ENCODE results near the gene TMEM192.

TMEM192 gene

GRCh38 chr4:165124488-165124887 lies 11.8 kb upstream of the TMEM192 start:
- no peak for TF ChIP-seq CTCF (IDR thresholded peaks at IDR 0.05; ENCODE audit: low read depth, low read length, missing control alignments)

DNA sequence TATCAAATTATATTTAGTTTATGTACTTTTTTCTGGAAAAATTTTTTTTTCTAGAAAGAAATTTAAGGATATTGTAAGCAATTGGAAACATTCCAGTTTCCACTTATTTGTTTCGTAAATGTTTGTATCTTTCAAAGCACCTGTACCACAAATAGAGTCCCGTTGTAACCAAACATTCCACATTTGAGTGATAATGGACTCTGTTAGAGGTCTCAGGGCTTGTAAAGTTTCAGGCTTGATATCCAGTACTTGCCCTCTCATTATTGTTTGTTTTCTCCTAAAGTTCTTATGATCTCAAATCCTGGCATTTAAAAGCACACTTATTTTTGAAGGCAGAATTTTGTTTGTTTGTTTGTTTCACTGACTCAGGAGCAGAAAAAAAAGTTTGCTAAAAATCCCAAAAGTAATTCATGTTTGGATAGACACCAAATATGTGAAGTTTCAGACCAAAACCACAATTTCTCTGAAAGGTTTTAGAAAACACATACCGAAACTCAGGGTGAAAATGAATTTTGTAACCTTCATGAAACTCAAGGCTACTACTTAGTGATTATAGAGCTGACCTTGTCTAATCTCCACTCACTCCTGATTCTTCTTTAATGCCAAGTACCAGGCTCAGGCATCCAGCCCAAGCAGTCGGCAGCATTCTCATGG lies 5.7 kb upstream of the TMEM192 start:
- no peak for TF ChIP-seq CTCF (IDR thresholded peaks at IDR 0.05; ENCODE audit: low read depth, low read length, missing control alignments)
- no peak for DNase-seq (ENCODE audit: extremely low read depth, low read depth)
- H3K4me3 ChIP-seq (replicated peaks; ENCODE audit: low read depth, low read length) = no peak overlapping the region

More at GRCh38 chr4:165124488-165124887, 11.8 kb upstream of the TMEM192 start:
- no peak overlapping the region for H3K4me3 ChIP-seq (replicated peaks; ENCODE audit: low read depth, low read length)
- DNase-seq (ENCODE audit: extremely low read depth, low read depth) = no peak

DNA sequence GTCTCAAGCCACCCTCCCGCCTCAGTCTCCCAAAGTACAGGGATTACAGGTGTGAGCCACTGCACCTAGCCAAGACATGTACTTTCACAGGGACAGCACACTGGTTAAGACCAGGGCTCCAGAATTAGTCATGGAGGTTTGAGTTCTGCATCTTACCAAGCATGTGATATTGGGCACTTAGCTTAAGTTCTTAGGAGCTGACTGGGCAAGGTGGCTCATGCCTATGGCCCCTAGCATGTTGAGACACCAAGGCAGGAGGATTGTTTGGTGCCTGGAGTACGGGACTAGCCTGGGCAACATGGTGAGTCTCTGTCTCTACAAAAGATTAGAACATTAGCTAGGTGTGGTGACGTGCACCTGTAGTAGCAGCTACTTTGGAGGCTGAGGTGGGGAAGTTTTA lies 2.6 kb upstream of the TMEM192 start:
- H3K4me3 ChIP-seq (replicated peaks; ENCODE audit: low read depth, low read length) = no peak overlapping the region
- DNase-seq (ENCODE audit: extremely low read depth, low read depth) = no peak
- TF ChIP-seq CTCF (IDR thresholded peaks at IDR 0.05; ENCODE audit: low read depth, low read length, missing control alignments) = no peak

DNA sequence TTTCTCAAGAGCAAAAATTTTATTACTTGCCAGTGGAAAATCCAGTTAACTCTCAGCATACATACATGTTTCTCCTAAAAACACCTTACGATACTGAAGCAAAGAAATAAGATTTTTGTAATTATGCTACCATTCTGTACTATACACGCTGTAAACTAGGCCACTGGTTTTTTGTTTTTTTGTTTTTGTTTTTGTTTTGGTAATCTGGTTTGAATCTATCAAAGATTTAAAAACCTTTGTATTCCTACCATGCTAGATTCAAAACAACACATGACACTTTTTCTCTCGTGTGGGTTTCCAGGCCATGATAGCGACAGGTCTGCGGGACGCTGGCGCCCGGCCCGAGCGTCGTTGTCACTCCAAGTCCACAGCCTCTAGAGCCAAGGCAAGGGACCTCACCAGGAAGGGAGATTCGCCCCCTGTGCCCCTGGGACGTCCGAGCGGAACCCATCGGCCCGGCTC lies 723 bp downstream of the TMEM192 start:
- DNase-seq (ENCODE audit: extremely low read depth, low read depth) = no peak
- H3K4me3 ChIP-seq (replicated peaks; ENCODE audit: low read depth, low read length) = peak overlapping the region; percentile 86
- TF ChIP-seq CTCF (IDR thresholded peaks at IDR 0.05; ENCODE audit: low read depth, low read length, missing control alignments) = no peak

DNA sequence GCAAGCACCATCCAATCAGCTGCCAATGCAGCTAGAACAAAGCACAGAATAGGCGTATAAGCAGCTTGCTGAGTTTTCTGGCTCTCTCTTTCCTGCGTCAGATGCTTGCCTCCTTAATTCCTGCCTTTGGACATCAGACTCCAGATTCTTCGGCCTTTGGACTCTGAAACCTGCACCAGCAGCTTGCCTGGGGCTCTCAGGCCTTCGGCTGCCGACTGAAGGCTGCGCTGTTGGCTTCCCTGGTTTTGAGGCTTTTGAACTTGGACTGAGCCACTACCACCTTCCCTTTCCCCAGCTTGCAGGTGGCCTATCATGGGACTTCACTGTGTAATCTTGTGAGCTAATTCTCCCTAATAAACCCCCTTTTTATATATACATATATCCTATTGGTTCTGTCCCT lies 6.1 kb downstream of the TMEM192 start:
- TF ChIP-seq CTCF (IDR thresholded peaks at IDR 0.05; ENCODE audit: low read depth, low read length, missing control alignments) = no peak
- DNase-seq (ENCODE audit: extremely low read depth, low read depth) = no peak
- no peak overlapping the region for H3K4me3 ChIP-seq (replicated peaks; ENCODE audit: low read depth, low read length)

DNA sequence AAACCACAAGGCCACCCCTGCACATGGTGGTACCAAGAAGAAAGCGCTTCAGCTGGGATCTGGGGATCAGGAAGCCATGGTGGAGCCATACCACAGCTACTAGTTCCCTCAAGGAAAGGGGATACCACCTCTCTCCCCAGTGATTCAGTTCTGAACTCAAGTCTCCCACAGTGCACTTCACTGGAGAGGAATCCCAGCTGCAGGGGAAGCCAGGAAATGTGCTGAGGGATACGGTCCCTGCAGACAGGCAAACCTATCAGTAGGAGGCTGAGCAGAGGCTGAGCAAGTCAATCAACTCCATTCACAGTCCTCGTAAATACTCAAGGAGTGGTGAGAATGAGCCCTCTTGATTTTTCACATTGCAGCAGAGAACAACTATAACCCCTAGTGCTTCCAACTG lies 11.0 kb downstream of the TMEM192 start:
- DNase-seq (ENCODE audit: extremely low read depth, low read depth) = no peak
- no peak for TF ChIP-seq CTCF (IDR thresholded peaks at IDR 0.05; ENCODE audit: low read depth, low read length, missing control alignments)

DNA sequence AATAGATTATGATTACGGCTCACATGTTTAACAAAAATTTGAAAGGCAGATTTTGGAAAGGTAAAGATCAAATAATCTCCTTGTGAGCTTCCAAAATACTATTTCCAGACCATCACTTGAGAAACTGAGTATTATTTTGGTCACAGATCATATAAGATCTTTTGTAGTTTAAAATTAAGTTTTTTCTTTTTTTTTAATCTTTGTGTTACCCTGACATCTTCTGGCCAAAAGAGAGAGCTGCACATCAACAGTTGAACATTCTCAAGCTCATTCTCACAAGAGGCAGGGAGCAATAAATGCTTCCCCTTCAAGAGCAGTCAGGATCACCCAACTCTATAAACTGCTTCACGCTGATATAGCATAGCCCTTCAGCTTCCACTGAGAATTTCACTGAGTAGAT lies 15.9 kb downstream of the TMEM192 start:
- no peak for DNase-seq (ENCODE audit: extremely low read depth, low read depth)
- peak; percentile 49 for TF ChIP-seq CTCF (IDR thresholded peaks at IDR 0.05; ENCODE audit: low read depth, low read length, missing control alignments)
- H3K4me3 ChIP-seq (replicated peaks; ENCODE audit: low read depth, low read length) = no peak overlapping the region

More for the DNA sequence above, 11.0 kb downstream of the TMEM192 start:
- no peak overlapping the region for H3K4me3 ChIP-seq (replicated peaks; ENCODE audit: low read depth, low read length)

All from HFF-Myc (cell line).